NCI-H2029 treated with DMSO at 0.1 percent for 48 hours (cell line): ENCODE measurements around the gene DLGAP1.

Source experiments
- DNase-seq: peaks from one replicate; lab custom pipeline; 2025; lab: John Stamatoyannopoulos, UW

The DLGAP1 gene

DNA sequence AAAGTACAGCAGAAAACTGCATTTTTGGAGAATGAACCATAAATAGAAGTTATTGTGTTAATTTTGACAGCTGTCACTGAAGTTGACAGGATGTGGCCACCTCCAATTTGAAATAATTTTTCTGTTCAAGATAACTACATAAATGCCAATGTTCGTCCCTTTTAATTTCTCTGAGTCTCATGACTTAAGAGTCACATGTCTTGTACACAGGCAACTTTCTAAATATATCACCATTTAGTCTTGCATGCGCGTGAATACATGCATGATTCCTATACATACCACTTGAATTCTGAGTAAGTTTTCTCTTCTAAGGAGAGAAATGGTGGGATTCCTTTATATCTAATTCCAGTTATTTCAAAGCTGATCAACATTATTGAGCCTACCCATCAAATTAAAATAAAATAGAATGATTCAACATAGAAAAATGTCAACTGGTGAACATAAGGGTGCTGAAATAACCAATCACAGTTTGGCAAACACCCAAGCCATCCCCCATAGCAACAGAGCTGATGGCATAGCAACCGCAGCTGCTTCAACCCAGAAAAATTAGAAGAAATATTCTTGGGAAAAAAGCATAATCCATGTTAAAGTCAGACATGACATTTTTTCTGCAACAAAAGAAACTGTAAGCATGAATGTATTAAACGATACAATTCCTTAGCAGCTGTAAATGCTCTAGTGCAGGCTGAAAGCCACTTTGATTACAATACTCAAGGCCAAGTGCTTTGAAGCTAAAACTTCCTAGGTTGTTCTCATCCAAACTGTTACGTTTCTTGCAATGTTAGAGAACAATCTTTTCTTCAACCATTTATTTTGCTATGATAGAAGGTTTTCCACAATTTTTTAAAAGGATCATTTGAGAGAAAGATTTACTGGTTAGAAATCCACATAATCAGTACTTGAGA is 282.7 kb downstream of the DLGAP1 start:
- no peak for DNase-seq

- no peak for DNase-seq
Observed at GRCh38 chr18:4157352-4157751, 297.8 kb downstream of the DLGAP1 start.

- DNase-seq: no peak
Observed at GRCh38 chr18:4146797-4147196, 308.3 kb downstream of the DLGAP1 start.

GRCh38 chr18:4144201-4144600 is 310.9 kb downstream of the DLGAP1 start:
- DNase-seq: no peak

- DNase-seq: no peak
Observed at GRCh38 chr18:4143585-4143984, 311.5 kb downstream of the DLGAP1 start.

DNA sequence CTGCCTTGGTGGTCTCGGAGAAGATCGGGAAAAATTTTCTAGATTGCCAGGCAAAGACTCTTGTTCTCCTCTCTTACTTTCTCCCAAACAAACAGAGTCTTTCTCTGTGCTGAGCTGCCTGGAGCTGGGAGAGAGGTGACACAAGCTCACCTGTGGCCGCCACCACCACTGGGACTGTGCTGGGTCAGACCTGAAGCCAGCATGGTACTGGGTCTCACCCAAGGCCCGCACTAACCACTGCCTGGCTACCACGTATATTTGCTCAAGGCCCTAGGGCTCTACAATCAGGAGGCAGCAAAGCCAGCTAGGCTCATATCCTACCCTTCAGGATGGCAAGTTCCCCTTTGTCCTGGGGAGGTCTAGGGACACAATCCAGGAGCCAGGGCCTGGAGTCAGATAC is 312.2 kb downstream of the DLGAP1 start:
- DNase-seq: no peak

- no peak for DNase-seq
Observed at GRCh38 chr18:4134700-4135099, 320.4 kb downstream of the DLGAP1 start.

- DNase-seq: no peak
Observed at GRCh38 chr18:4130734-4131719, 324.1 kb downstream of the DLGAP1 start.

GRCh38 chr18:4126939-4127338 is 328.2 kb downstream of the DLGAP1 start:
- no peak for DNase-seq

- no peak for DNase-seq
Observed at GRCh38 chr18:4125627-4126230, 329.4 kb downstream of the DLGAP1 start.

DNA sequence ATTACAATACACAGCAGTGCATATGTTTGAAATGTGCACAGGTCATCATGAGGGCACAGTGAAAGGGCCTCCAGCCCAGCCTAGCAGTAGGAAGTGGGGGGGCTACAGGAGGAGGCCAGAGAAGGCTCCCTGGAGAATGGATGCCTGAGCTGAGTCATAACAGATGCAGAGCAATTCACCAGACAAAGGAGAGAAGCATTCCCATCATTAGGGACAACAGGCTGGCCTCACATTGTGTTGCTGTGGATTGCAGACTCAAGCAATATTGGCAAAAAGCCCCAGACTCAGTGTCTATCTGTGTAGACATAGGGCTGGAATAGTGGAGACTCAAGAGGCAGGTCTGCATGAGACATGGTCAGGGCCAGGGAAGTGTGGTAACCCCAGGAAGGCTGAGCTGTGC is 329.9 kb downstream of the DLGAP1 start:
- no peak for DNase-seq

- DNase-seq: no peak
Observed at GRCh38 chr18:4119813-4120212, 335.3 kb downstream of the DLGAP1 start.

- no peak for DNase-seq
Observed at GRCh38 chr18:4119127-4119648, 335.9 kb downstream of the DLGAP1 start.

- no peak for DNase-seq
Observed at GRCh38 chr18:4108016-4108415, 347.1 kb downstream of the DLGAP1 start.

- DNase-seq: no peak
Observed at GRCh38 chr18:4107049-4107467, 348.0 kb downstream of the DLGAP1 start.

DNA sequence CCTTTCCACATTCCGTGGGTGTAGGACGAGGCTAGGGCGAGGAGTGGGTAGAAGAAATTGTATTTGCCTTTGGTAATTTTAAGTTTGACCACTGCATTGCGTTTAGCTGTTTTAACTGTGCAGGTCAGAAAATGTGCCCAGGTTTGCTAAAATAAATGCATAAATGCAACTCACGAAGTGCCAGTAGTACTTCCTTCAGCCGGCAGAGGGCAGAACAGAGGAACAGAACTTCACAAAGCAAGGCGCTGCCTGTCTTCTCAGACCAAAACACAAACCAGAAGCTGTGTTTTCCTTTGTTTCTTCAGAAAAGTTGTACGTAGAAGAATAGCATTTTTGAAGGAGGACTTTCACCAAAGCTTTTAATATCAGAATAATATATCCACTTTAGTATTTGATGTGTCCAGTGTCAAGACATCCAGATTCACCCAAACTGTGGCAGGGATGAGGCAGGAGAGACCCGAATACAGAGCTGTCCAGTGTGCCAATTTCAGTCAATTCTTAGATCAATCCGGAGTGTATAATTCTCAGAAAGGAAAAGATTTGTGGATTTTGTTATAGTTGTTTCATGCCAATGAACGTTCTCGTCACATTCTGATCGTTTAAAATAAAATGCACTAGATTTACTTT is 348.6 kb downstream of the DLGAP1 start:
- no peak for DNase-seq

DNA sequence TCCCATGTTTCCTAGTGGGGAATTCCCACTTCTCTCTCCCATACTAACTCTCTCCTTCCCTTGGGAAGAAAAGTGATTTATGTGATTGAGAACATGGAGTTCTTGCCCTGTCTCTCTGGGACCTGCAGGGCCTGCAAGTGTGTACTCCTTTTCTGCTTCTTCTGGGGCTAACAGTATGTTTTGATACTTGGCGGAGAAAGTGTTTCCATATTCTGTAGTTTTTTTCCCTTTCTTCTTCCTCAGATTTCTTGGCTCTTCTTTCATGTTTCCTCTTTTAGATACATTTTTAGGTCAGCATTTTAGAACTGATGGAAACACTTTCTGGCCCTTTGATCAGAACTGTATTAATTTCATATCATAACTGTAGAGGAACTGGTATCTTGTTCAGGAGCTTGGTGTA is 352.2 kb downstream of the DLGAP1 start:
- DNase-seq: no peak

GRCh38 chr18:4101009-4101408 is 354.1 kb downstream of the DLGAP1 start:
- DNase-seq: no peak

GRCh38 chr18:4096486-4096885 is 358.6 kb downstream of the DLGAP1 start:
- no peak for DNase-seq

DNA sequence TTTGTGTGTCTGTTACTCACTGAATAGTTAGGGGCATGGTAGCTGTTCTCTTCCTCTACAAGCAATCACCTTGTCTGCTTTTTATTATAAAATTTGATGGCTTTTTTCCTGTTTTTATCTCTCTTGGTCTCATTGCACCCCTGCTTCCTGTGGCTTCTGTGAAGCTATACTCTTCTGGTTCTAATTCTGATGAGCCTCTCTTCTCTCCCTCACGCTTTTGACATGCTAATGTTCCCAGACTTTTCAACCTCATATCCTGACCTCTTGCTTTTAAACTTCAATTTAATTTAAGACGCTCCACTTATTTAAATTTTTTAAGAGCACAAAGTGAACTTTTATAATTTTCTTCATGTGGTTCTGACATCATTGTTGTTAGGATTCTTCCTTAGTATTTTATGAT is 361.4 kb downstream of the DLGAP1 start:
- DNase-seq: no peak

DNA sequence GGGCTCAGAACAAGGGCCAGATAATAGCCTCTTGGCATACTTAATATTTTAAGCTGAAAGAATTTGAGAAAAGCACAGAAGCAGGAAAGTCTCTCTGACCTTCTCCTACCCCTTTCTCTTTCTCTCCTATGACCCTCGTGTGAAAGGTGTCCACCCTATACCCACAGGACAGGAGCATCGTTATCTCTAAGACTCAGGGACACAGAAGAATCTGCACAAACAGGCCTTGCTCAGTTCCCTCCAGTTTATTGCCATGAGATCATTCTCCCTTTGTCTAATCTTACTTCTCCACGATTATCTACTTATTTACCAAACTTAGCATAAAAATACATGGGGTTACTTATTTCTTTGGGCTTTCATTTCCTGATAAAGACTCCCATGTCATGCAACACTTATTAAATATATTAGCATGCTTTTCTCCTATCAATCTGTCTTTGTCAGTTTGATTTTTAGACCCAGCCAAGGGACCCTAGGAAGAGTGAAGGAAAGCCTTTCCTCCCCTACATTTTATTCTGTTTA is 370.7 kb downstream of the DLGAP1 start:
- no peak for DNase-seq
